CD4-positive, alpha-beta T cell treated with Interleukin-6 for 4 hours (primary cell): ENCODE measurements around the gene EI24.
"Not testable (repeated sequence)": the region's sequence is repeated elsewhere in the genome, so short reads cannot be mapped to it uniquely, and the experiment has no call there.

ENCODE experiments used
- DNase-seq: peaks from one replicate; pipeline ENCODE4 v3.0.0-alpha.2; 2020; ENCODE audit warnings: mixed read lengths

EI24 gene

DNA sequence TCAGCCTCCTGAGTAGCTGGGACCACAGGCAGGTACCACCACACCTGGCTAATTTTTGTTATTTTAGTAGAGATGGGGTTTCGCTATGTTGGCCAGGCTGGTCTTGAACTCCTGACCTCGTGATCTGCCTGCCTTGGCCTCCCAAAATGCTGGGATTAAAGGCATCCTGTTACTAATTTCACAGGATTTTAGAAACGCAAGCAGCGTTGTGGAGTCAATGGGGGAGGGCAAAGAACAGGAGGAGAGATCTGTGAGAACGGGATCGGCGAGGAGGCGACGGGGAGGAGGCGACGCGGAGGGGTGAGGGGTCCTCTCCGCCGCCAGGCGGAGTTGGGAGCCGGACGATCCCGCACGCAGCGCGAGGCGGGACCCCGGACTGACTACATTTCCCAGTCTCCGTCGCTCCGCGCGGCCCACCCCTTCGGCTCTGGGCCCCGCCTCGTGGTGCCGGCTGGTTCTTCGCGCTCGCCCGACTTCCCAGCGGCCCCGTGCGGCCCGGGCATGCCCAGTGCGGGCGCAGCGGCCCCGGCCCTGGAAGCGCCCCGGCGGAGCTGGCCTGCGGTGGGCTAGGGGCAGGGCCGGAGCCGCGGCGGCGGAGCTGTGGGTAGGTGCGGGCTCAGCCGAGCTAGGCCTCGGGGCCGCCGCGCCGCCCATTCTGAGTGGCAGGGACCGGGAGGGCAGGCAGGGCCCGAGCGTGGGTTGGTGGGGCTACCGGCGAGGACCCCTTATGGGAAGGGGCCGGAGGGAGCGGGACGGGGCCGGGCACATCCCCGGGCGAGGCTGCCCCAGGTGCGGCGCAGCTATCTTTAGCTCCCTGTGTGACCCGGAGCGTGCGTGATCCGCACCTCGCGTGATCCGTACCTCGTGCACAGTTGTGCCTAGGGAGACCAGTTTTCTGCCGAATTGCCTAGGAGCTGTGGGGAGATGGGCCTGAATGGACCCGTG lies at the start of gene EI24:
EI24 (plus strand) TSS at position 508 of the 945 bp plus-strand sequence. CDS start 3,051 bp downstream, outside the sequence.
- peak; percentile 92 for DNase-seq

- no peak for DNase-seq
Measured at GRCh38 chr11:125519860-125520834, 49.1 kb upstream of the EI24 start.

- DNase-seq, result no peak
Measured at GRCh38 chr11:125525303-125525702, 44.0 kb upstream of the EI24 start.

- DNase-seq, result no peak
Measured at GRCh38 chr11:125532668-125533067, 36.6 kb upstream of the EI24 start.

DNA sequence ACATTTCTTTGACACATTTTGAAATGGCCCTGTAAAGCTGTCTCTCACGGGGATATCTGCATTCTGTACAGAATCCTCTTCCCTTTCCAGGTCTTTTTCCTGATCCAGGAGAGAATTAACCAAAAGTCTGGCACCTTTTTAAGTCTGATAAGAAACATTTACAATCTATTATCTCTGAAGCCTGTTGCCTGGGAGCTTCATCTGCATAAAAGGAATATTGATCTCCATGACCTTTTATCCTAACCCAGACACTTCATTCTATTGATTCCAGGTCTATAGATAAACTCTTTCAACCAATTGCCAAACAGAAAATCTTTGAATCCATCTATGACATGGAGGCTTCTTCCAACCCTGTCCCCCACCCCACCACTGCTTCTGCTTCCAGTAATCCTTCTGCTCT lies 33.7 kb upstream of the EI24 start:
- no peak for DNase-seq

GRCh38 chr11:125536834-125537233 lies 32.4 kb upstream of the EI24 start:
- DNase-seq, result not testable (repeated sequence)

DNA sequence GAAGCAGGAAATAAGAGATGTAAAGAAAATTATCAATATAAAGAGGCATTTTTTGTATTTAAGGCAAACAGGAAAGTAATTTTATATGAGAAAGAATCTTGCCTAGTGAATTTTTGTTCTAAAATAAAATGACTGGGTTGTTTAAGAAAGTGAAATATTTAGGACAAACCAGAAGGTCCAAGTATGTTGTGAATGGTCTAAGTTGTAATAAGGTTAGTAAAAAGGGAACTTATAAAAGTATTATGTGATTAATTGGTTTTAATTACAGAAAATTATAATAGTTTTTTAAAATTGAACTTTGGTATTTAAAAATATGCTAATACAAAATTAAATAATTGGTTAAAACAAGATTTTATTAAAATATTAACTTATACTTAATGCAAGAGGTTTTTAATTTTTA lies 26.6 kb upstream of the EI24 start:
- no peak for DNase-seq

- DNase-seq, result no peak
Measured at GRCh38 chr11:125550780-125551179, 18.5 kb upstream of the EI24 start.

- DNase-seq, result no peak
Measured at GRCh38 chr11:125551835-125552342, 17.4 kb upstream of the EI24 start.

DNA sequence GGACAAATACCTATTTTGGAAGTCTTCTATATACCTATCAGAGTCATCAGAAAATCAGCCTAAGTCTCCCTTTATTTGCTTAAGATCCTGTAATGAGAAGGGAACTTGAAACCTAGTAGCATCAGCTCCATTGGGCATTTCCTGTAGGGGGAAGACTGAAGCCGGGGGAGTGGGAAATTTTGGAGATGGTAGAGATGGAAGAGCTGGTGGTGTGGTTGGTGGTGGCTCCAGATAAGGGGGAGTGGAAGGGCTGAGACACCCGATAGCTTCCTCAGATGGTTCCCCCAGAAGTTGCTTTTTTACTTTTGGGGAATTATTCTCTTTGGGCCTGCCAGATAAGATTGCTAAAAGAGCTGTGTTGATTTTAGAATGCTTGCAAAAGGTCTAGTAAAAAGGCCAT lies 16.4 kb upstream of the EI24 start:
- no peak for DNase-seq

GRCh38 chr11:125553357-125553756 lies 15.9 kb upstream of the EI24 start:
- DNase-seq, result no peak

- DNase-seq, result no peak
Measured at GRCh38 chr11:125554038-125554437, 15.2 kb upstream of the EI24 start.

GRCh38 chr11:125559888-125560287 lies 9.4 kb upstream of the EI24 start:
- DNase-seq, result no peak

DNA sequence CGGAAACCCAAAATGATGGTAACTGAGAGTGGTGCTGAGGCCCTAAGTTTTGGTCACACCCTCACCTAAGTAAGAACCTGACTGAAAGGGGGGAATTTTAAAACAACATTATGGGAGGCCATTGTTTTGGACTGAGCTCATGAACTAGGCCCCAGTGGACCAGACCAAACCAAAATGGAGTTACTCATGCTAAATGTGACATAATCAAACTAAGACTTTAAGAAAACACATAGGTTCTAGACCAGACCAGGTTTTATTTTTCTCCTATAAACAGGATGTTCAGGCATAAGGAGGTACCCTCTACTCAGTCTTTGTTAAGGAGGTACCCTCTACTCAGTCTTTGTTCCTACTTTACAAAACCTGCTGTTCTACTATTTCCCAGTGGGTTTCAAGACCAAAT lies 7.4 kb upstream of the EI24 start:
- no peak for DNase-seq

GRCh38 chr11:125562430-125562829 lies 6.8 kb upstream of the EI24 start:
- DNase-seq, result no peak

DNA sequence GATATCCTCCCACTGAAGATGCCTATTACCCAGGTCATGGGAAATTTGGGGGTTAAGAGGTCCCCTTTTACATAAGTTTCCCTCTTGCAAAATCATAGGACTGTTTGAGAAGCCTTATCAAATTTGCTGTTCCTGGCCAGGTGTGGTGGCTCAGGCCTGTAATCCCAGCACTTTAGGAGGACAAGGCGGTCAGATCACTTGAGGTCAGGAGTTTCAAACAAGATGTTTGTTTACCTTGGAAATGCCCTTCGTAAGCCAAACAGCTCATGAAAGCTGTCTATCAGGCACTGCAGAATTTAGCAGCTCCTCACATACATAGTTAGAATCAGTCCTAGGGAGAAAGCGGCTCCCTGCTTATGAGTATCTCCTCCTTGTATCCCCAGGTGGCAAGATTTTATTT lies 4.9 kb upstream of the EI24 start:
- no peak for DNase-seq

DNA sequence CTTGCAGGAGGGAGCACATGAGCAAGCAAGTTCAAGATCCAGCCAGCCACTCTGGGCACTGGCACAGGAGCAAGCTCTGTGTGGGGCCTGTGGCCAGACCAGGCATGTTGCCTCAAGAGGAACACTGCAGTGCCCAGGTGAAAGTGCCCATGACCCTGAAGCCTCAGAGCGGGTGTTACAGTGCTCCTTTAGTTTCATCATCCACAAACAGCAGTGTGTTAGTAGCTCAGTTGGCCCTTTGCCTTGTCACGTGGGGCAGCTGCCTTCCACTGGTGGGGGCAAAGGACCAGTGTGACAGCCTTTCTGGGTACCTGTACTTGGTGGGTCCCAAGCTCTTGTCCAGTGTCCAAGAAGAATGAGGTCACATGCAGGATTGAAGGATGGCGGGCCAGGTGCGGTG lies 3.0 kb upstream of the EI24 start:
- no peak for DNase-seq

- no peak for DNase-seq
Measured at GRCh38 chr11:125569915-125570621, 791 bp downstream of the EI24 start.

DNA sequence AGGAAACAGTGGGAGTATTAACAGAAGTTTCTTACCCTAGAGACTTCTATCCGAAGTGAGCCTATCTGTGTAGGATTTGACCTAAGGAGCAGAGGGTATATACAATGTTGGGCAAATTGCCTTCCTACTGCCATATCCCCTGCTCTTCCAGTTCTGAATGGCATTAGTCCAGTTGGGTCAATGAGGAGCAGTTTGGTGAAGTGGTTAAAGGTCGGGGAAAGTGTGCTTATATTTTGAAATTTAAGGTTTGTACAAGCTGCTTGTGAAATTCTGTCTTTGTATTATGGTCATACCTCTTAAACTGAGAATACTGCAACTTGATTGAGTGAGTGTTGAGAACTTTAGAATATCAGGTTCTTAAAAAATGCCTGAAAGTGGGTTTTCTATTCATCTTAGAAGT lies 1.7 kb downstream of the EI24 start:
- DNase-seq, result no peak

- DNase-seq, result no peak
Measured at GRCh38 chr11:125572916-125573315, 3.6 kb downstream of the EI24 start.

GRCh38 chr11:125577181-125577580 lies 7.9 kb downstream of the EI24 start:
- DNase-seq, result not testable (repeated sequence)

- no peak for DNase-seq
Measured at GRCh38 chr11:125578783-125579182, 9.5 kb downstream of the EI24 start.

DNA sequence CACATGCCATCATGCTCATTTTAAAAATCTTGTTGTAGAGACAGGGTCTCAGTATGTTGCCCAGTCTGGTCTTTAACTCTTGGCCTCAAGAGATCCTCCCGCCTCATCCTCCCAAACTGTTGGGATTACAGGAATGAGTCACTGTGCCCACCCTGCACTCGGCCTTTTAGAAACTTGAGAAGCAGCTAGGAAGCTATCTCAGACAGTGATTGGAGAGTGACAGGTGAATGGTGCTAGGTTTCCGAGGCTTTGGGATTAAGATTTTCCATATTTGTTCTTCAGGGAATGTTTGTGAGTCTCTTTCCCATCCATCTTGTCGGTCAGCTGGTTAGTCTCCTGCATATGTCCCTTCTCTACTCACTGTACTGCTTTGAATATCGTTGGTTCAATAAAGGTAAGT lies 10.5 kb downstream of the EI24 start:
- no peak for DNase-seq
